GM19395 (cell line): ENCODE measurements around the gene ANKRD30A.
"Not testable (repeated sequence)": the region's sequence is repeated elsewhere in the genome, so short reads cannot be mapped to it uniquely, and the experiment has no call there.

Experiments
- ATAC-seq: cut with Tn5 transposase; IDR thresholded peaks from one replicate; pipeline ENCODE4 v1.9.1; 2021; ENCODE audit warnings: mild to moderate bottlenecking, moderate library complexity; ENCODE audit not compliant: unreplicated experiment

Gene ANKRD30A

DNA sequence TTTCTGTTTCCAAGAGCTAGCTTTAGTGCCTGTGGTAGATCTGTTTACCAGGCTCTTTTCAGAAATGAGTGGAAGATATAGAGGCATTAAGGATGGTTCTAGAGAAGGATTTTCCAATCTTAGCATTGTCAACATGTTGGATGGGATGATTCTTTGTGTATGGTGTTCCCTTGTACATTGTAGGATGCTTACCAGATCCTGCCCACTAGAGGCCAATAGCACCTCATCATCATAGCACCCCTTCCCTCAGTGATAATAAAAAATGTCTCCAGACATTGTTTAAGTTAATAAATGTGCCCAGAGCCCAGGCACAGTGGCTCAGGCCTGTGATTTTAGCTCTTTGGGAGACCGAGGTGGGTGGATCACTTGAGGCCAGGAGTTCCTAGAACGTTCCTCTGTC, 121.2 kb downstream of the ANKRD30A start:
- no peak for ATAC-seq

DNA sequence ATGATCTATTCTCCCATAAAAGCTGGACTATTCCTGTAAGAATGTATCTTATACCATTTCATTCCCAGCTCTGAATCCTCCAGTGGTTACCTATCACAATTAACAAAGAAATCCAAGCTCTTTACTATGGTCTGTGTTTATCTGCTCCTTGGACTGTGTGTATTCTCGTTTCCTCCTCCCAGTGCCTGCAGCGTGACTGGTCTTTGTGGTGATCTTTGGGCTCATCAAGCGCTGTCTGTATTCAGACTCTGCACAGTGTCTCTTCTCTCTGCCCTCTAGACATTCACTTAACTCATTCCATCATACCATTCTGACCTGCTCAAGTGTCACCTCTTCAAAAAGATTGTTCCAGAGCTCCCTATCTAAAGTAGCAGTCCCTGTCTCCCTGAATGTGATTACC, 130.4 kb downstream of the ANKRD30A start:
- not testable (repeated sequence) for ATAC-seq

DNA sequence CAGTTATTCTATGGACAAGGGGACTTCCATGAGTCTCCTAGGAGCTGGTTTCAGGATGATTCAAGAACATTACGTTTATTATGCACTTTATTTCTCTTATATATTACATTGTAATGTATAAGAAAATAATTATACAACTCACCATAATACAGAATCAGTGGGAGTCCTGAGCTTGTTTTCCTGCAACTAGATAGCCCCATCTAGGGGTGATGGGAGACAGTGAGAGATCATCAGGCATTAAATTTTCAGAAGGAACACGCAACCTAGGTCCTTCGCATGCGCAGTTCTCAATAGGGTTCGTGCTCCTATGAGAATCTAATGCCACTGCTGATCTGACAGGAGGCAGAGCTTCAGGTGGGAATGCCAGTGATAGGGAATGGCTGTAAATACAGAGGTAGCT, 137.9 kb downstream of the ANKRD30A start:
- ATAC-seq, result no peak

DNA sequence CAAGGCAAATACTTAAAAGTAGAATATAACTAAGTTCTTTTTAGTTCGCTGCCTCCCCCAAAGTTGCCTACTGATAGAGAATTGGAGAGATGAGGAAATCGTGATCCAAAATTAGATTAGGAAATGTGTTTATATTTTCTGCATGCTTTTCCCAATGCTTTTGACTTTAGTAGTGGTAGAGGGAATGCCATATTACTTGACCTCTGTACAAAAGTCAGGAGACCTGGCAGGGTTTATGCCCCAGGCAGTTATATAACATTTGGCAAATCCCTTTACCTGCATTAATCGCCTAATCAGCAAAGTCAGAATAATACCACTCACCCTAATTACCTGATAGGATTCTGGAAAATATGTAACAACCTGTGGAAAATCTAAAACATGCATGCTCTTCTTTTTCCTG, 142.9 kb downstream of the ANKRD30A start:
- ATAC-seq, result no peak

DNA sequence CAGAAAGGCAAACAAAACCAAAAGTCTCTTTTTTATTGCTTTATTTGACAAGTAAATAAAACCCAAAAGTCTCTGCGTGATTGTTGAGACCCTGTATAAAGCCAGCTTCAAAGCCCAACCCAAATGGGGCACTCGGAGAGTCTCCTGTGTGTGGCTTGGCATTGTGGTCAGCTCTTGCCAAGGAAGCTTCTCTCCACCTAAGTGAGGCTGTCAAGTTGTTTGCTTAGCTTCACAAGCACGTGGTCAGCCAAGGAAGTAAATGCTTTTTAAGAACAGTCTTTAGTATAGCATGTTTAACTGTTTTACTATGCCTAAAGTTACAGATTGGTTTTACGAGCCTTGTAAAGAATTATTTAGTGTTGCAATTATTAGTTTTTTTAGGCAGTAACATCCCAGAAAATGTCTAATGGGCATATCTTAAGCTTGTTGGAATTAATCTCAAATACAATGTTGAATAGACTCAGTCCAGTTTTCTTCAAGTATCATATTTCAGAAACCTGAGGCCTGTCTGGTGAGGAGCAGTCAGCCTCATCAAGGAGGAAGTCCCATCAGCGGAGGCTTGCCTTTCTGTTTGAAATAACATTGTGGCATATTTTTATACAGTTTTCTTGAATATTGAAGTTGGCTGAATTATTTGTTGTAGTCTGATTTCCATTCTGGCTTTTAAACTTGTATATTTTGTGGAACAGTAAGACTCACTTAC, 144.3 kb downstream of the ANKRD30A start:
- ATAC-seq, result no peak

DNA sequence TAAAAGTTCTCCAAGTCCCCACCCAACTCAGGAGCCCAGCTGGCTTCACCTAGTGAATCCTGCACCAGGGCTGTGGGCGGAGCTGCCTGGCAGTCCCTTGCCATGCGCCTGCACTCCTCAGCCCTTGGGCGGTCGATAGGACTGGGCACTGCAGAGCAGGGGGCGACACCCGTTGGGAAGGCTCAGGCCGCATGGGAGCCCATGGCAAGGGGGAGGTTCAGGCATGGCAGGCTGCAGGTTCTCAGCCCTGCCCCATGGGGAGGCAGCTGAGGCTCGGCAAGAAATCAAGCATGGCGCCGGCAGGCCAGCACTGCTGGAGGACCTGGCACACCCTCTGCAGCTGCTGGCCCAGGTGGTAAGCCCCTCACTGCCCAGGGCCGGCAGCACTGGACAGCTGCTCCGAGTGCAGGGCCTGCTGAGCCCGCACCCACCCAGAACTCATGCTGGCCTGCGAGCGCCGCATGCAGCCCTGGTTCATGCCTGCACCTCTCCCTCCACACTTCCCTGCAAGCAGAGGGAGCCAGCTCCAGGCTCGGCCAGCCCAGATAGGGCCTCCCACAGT, 149.9 kb downstream of the ANKRD30A start:
- ATAC-seq, result no peak

DNA sequence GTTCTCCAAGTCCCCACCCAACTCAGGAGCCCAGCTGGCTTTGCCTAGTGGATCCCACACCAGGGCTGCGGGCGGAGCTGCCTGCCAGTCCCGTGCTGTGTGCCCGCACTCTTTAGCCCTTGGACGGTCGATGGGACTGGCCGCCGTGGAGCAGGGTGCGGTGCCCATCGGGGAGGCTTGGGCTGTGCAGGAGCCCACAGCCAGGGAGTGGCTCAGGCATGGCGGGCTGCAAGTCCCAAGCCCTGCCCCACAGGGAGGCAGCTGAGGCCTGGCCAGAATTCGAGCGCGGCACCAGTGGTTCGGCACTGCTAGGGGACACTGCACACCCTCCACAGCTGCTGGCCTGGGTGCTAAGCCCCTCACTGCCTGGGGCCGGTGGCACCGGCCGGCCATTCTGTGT, 159.7 kb downstream of the ANKRD30A start:
- no peak for ATAC-seq

DNA sequence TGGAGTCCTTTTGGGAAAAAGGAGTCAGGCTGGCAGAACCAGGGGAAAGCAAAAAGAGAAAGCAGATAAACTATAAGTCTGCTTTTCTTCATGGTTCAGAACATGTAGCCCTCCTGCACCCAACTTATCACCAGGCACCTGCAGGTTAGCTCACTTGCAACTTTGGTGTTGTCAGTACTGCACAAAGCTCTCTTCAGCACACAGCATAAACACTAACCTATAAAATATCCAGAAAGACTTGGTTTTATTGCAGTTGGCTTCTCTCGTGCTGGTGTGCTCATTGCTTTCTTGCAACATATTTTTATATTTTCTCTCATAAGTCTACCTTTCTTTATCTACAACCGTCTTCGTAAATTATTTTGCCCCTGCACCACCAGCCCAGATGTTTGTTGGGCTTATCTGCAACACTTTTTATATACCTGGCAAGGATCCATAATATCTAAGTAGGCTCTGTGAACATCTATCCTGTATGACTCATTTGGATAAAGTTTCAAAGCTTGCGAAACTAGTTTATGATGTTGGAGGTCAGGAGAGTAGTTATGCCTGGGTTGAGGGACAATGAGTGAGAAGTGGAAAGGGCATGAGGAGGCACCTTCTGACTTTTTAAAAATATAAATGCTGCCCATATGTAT, 164.6 kb downstream of the ANKRD30A start:
- ATAC-seq, result no peak

DNA sequence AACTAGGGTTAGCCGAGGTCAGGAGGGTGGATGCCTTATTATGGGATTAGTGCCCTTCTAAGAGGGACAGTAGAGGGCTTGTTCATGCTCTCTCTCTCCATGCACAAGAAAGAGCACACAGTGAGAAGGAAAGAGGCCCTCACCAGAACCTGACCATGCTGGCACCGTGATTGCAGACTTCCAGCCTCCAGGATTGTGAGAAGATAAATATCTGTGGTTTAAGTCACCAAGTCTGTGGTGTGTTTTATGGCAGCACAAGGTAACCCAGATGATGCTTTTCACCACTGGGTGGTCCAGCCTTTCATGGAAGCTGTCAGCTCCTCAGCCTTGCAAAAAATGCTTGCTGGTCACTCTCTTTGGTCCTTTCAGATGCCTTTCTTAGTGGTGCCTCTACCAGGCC, 175.9 kb downstream of the ANKRD30A start:
- no peak for ATAC-seq

DNA sequence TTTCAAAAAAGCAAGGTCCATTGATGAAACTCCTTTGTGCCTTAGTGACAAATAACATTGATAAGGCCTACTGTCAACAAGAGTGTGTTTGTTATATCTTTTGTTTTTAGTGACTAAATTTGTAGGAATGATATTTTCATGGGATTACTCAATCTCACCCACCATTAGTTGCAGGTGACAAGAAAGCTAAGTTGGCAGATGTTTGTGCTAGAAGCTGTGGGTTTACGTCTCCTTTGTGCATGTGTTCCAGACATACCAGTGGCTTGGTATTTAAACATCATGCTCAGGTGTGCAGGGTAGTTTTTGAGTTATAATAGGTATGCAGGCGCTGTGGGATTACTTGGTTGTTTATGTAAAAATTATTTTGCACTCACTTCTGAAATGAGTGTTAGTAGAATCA, 178.6 kb downstream of the ANKRD30A start:
- ATAC-seq, result no peak

DNA sequence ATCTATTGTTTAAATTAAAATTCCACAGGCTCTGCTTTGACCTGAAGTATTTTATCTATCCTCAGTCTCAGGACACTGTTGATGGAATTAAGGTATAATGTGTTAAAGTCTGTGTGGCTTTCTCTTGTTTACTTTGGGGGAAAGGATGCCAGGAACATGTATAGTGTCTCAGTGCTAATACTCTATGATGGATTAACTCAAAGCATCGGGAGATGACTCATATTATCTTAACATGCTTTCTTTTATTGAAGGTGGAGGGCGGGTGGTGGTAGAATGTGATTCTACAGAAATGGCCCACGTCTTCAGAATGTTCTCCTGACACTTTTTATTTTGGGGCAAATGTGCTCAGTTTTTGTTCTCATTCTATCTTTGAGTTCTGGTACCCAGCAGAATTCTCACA, 189.0 kb downstream of the ANKRD30A start:
- no peak for ATAC-seq

DNA sequence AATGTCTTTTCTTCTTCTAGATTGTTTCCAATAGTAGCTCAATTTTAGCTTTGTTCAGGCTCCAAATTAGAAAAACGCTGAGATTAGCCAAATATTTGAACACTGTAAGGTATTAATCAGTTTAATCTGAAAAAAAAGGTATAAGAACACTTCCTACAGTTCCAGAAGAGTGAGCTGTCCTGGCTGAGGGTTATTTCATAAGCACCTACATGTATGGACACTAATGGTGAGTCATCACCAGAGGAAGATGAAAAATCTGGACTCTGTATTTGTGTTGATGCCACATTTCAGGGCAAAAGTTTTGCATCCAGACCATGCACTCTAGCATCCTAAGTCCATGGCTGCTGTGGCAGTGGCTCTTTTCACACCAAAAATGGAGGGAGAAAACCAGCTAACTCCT, 189.5 kb downstream of the ANKRD30A start:
- no peak for ATAC-seq

DNA sequence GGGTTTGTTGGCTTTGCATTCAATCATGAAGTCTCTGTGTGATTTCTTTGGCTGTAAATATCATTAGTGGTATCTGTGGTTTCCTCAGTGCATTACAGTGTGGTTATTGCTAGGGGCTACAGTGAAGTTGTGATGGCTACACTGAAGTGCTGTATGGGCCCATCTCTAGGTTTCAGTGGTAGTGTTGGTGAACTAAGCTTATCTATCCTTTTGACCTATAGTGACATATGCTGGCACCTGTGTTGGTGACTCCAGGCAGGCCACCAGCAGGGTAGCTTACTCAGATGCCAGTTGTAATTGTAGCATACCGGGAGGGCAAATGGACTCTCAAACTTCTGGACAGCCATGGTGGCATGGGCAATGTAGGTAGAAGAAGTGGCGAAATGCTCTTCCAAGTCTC, 219.0 kb downstream of the ANKRD30A start:
- ATAC-seq, result no peak

DNA sequence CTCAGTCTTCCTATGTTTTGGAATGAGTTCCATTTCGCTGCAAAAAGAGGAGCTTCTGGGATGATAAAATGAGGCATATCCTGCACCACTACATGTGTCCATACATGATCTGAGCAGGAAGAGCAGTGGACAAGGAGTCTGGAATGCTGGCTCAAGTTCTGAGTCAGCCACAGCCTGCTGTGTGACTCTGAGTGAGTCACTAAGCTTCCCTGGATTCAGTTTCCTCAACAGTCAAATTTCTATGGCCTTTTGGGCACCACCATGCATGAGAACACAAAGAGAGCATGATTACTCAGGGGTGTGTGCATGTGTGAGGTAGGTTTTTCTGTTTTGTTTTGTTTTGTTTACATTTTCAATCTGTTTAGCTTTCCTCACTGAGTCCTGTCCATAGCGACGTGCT, 254.6 kb downstream of the ANKRD30A start:
- ATAC-seq, result no peak

DNA sequence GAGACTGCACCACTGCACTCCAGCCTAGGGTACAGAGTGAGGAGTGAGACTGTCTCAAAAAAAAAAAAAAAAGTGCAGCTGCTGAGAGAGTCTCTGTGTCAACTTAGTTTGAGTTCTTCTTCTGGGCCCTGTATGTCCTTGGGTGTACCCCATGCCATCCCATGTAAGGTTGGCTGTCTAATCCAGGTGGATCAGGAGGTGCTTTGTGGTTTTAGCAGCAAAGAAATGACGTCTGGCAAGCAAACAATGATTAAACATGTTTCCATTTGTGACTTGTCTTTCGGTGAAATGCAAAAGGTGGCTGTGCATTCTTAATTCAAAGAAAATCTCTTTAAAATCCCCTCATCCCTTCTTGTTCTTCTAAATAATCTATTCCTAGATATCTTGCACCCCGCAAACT, 255.9 kb downstream of the ANKRD30A start:
- no peak for ATAC-seq

DNA sequence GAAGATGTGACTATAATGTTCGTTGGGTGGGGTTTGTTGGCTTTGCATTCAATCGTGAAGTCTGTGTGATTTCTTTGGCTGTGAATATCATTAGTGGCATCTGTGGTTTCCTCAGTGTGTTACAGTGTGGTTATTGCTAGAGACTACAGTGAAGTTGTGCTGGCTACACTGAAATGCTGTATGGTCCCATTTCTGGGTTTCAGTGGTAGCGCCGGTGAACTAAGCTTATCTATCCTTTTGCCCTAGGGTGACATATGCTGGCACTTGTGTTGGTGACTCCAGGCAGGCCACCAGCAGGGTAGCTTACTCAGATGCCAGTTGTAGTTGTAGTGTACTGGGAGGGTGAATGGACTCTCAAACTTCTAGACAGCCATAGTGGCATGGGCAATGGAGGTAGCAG, 259.5 kb downstream of the ANKRD30A start:
- ATAC-seq, result no peak

DNA sequence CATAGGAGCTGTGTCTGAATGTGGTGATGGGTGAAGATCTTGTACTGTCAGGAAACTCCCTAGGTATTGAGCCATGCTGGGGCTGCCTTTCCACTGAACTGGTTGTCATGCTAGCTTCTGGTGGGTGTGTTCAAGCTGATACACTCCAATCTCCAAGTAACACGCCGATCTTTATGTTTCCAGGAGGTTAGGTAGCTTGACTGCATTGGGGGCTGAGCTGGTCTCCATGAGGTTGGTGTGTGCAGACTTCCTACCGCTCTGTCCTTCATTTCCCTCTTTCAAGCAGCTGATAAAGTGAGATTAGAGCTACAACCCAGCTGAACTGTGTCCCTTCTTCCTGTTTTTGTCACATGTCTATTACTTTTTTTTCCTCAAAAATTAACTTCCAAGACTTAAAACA, 265.5 kb downstream of the ANKRD30A start:
- no peak for ATAC-seq

DNA sequence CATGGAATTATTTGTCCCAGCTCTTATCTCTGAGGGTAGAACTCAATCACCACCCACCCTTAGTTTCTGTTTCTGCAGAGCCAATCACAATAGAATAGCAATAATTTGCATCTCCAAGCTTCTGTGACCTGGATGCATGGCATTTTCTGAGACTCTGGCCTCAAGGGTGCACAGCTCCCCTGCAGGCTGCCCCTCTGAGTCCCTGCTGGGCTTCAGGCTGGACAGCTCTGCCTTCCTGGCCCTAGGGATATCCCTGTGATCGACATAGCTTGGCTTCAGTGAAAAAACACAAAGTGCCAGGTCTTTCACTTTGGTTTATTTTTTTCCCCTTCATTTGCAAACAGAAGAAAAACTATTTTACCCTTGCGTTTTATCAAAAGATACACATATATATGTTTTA, 275.4 kb downstream of the ANKRD30A start:
- not testable (repeated sequence) for ATAC-seq

DNA sequence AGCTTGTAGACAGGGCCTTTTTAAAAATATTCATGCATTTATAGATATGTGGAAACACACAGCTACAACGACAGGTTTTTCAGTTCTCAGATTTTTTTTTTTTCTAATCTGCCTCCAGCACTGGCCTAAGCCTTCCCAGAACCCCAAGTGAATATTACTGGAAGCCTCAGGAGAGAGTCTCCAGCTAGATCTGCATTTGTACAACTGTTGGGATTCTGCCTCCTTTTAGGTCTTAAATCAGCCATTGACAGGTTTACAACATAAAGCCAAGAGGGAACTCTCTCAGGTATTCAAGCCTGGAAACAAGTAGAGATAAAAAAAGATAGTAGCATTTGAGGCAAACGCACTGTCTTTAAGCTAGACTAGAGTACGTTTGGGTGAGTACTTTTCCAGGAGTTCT, 275.8 kb downstream of the ANKRD30A start:
- no peak for ATAC-seq

DNA sequence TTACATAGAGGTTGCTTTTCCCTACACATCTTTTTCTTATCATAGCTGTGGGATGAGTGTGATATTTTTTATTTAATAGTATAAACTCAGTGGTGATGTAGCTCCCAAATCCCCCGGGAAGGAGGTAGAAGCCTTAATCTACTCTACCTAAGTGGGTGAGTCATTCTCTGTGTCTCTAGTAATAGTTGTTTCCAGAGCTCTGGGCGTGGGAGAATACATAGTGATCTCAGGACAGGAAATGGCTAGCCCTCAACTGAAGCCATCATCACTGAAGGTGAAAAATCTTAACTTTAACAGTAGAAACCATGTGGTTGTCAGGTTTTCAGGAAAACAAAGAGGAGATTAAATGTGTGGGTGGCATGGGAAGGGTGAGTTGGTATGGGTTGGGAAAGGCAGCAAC, 278.4 kb downstream of the ANKRD30A start:
- no peak for ATAC-seq
